Uterus (tissue), 2 donors: ENCODE results near the gene PNLIPRP1.

Experiments used
- CTCF ChIP-seq, 4 experiments: fragments of 200-600 bp in 2 of 4; fragments of 450-650 bp in 2 of 4; sonication (generic) in 2 of 4; IDR thresholded peaks; one replicate each; pipeline ENCODE4 v1.5.1; 2016 to 2019; ENCODE audit warnings: antibody characterized with exemption in 4 of 4, mild to moderate bottlenecking in 2 of 4, moderate library complexity in 1 of 4
- POLR2A ChIP-seq, 2 donors: fragments of 450-650 bp; IDR thresholded peaks; one replicate each; pipeline ENCODE4 v1.6.1; 2016; ENCODE audit warnings: antibody characterized with exemption in 2 of 2, mild to moderate bottlenecking in 1 of 2, moderate library complexity in 1 of 2

GRCh38 chr10:116606061-116606483 lies 15.3 kb downstream of the PNLIPRP1 start:
- TF ChIP-seq CTCF (IDR thresholded peaks at IDR 0.05) (no peak), POLR2A (IDR thresholded peaks at IDR 0.05) (no peak)
